ENCODE results near the gene KITLG.

DNA sequence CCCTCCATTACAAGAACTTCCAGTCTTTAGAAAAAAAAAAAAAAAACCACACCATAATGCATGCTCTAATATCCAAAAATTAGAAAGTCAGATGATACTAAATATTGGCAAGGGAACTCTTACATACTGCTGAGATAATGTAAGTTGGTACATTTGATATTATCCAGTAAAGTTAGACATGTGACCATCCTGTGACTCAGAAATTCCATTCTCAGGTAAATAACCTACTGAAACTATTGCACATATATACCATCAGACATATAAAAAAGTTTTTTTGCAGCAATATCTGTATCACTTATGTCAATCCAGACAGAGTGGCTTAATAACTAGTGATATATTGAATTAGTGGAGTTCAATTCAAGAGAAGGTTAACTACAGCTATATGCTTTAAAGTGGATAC is 63.5 kb downstream of the KITLG start:
- TF ChIP-seq, protein P1, sequence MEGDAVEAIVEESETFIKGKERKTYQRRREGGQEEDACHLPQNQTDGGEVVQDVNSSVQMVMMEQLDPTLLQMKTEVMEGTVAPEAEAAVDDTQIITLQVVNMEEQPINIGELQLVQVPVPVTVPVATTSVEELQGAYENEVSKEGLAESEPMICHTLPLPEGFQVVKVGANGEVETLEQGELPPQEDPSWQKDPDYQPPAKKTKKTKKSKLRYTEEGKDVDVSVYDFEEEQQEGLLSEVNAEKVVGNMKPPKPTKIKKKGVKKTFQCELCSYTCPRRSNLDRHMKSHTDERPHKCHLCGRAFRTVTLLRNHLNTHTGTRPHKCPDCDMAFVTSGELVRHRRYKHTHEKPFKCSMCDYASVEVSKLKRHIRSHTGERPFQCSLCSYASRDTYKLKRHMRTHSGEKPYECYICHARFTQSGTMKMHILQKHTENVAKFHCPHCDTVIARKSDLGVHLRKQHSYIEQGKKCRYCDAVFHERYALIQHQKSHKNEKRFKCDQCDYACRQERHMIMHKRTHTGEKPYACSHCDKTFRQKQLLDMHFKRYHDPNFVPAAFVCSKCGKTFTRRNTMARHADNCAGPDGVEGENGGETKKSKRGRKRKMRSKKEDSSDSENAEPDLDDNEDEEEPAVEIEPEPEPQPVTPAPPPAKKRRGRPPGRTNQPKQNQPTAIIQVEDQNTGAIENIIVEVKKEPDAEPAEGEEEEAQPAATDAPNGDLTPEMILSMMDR (conservative IDR thresholded peaks at IDR 0.05; ENCODE audit: low read depth, low read length) = no peak
- TF ChIP-seq EZH2 (IDR thresholded peaks at IDR 0.05; ENCODE audit: borderline replicate concordance, low read depth, low read length, poor library complexity, severe bottlenecking) = no peak
